Erythroblast (primary cell): ENCODE results near the gene CEL.

Source experiments
- GATA1 ChIP-seq: IDR thresholded peaks from 2 replicates; pipeline ENCODE4 v1.6.1; 2011; ENCODE audit warnings: low read depth, mild to moderate bottlenecking, control low read depth, low read length, moderate library complexity
- POLR2A ChIP-seq: IDR thresholded peaks from 2 replicates; pipeline ENCODE4 v1.6.1; 2011; ENCODE audit warnings: mild to moderate bottlenecking, low read length

GRCh38 chr9:133045132-133045531 lies 16.6 kb upstream of the CEL start:
- no peak for TF ChIP-seq POLR2A
- TF ChIP-seq GATA1, result no peak
